GM18519 (cell line): ENCODE data around the gene ZBED6.
"Not testable (repeated sequence)": the region's sequence is repeated elsewhere in the genome, so short reads cannot be mapped to it uniquely, and the experiment has no call there.

Source experiments
- ATAC-seq: cut with Tn5 transposase; IDR thresholded peaks from one replicate; pipeline ENCODE4 v1.9.1; 2021; ENCODE audit warnings: mild to moderate bottlenecking, moderate library complexity; ENCODE audit not compliant: unreplicated experiment, low FRiP score

Gene ZBED6, protein sequence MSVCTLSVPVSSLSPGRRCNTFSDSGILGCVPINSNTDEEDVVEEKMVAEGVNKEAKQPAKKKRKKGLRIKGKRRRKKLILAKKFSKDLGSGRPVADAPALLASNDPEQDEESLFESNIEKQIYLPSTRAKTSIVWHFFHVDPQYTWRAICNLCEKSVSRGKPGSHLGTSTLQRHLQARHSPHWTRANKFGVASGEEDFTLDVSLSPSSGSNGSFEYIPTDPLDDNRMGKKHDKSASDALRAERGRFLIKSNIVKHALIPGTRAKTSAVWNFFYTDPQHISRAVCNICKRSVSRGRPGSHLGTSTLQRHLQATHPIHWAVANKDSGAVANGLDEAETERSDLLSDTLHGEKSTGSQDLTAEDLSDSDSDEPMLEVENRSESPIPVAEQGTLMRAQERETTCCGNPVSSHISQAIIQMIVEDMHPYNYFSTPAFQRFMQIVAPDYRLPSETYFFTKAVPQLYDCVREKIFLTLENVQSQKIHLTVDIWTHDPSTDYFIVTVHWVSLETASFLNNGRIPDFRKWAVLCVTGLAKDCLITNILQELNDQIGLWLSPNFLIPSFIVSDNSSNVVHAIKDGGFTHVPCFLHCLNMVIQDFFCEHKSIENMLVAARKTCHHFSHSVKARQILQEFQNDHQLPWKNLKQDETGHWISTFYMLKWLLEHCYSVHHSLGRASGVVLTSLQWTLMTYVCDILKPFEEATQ (N-terminal part only)

DNA sequence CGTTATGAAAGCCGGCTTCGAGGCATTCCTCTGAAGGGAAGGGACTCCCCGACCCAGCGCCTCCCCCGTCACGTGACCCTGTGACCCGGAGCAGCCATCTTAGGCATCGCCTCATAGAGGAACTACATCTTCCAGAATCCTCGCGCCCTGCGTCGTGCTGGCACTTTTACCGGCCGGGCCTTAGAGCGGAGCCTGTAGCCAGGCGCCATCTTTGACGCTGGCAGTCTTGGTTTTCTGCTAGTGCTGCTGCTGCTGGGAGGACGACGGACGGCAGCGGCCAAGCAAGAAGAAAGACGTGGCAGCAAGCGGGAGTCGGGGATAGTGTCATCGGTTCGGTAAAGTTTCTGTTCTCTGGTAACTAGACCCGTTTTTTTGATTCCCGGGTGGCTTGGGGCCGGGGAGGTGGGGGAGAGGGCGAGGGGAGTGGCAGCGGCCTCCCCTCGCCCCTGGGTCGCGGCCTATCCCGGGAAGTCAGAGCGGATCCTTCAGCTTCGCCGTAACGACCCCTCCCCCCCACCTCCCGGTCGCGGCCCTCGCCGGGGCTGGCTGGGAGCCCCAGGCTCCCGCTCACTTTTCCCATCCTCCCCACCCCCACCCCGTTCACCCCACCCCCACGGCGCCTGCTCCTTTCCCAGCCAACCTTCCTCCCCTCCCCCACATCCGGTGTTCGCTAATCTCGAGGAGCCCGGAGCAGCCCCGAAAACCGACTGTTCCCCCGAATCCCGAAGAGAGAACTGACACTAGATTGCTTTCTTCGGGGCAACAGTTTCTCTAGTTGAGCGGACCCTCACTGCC lies at the start of gene ZBED6, which contains the start of gene ZC3H11A:
Gene ZBED6, plus strand, starts transcription at position 183 of the 795 bp plus-strand sequence. CDS start 1,900 bp downstream, outside the sequence.
Gene ZC3H11A, plus strand, starts transcription at position 183 of the 795 bp plus-strand sequence. CDS start 21,448 bp downstream, outside the sequence.
- ATAC-seq = peak; percentile 88

GRCh38 chr1:203746281-203746680 lies 49.1 kb upstream of the ZBED6 start:
- ATAC-seq = no peak

- ATAC-seq = no peak
Measured at GRCh38 chr1:203751051-203751450, 44.4 kb upstream of the ZBED6 start.

DNA sequence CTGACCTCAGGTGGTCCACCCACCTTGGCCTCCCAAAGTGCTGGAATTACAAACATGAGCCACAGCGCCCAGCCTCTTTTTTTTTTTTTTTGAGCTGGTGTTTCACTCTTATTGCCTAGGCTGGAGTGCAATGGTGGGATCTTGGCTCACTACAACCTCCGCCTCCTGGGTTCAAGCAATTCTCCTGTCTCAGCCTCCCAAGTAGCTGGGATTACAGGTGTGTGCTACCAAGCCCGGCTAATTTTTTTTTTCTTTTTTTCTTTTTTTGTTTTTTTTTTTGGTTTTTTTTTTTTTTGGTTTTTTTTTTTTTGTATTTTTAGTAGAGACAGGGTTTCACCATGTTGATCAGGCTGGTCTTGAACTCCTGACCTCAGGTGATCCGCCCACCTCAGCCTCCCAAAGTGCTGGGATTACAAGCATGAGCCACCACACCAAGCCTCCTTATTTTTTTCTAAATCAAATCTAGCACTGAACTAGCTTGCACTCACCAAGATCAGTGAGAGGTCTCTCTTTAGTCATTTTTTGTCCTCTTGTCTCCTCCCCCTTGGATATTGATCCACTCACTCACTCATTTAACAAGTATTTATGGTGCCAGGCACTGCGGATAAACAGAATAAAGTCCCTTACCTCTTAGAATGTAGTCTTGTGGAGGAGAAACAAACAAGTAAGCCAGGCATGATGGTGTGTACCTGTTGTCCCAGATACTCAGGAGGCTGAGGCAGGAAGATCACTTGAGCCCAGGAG lies 43.6 kb upstream of the ZBED6 start:
- not testable (repeated sequence) for ATAC-seq

- ATAC-seq = no peak
Measured at GRCh38 chr1:203754455-203754864, 41.0 kb upstream of the ZBED6 start.

DNA sequence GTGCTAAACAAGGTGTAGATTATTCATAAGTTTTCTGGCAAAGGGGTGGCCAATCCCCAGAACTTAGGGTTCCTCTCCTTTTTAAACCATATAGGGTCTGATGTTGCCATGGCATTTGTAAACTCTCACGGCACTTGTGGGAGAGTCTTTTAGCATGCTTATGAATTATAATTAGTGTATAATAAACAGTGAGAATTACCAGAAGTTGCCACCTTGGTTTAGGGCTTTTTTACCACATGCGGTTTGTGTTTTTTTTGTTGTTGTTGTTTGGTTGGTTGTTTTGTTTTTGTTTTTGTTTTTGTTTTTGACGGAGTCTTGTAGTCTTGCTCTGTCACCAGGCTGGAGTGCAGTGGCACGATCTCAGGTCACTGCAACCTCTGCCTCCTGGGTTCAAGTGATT lies 39.4 kb upstream of the ZBED6 start:
- ATAC-seq = no peak

DNA sequence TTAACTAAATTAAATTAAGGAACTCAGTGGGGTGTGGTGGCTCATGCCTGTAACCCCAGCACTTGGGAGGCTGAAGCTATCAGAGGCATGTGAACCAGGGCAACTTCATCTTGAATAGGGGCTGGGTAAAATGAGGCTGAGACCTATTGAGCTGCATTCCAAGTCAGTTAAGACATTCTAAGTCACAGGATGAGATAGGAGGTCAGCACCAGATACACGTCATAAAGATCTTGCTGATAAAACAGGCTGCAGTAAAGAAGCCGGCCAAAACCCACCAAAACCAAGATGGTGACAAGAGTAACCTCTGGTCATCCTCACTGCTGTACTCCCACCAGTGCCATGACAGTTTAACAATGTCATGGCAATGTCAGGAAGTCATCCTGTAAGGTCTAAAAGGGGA lies 36.7 kb upstream of the ZBED6 start:
- not testable (repeated sequence) for ATAC-seq

DNA sequence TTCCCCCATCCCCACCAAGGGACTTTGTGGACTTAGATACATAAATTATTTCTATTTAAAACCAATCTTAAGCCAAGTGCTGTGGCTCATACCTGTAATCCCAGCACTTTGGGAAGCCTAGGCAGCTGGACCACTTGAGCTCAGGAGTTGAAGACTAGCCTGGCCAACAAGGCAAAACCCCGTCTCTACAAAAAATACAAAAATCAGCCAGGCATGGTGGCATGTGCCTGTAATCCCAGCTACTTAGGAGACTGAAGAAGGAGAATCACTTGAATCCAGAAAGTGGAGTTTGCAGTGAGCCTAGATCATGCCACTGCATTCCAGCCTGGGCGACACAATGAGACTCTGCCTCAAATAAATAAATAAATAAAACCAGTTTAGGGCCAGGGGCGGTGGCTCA lies 34.9 kb upstream of the ZBED6 start:
- ATAC-seq = no peak

- ATAC-seq = not testable (repeated sequence)
Measured at GRCh38 chr1:203761958-203762357, 33.5 kb upstream of the ZBED6 start.

- no peak for ATAC-seq
Measured at GRCh38 chr1:203763505-203763904, 31.9 kb upstream of the ZBED6 start.

- no peak for ATAC-seq
Measured at GRCh38 chr1:203764105-203765028, 31.1 kb upstream of the ZBED6 start.

DNA sequence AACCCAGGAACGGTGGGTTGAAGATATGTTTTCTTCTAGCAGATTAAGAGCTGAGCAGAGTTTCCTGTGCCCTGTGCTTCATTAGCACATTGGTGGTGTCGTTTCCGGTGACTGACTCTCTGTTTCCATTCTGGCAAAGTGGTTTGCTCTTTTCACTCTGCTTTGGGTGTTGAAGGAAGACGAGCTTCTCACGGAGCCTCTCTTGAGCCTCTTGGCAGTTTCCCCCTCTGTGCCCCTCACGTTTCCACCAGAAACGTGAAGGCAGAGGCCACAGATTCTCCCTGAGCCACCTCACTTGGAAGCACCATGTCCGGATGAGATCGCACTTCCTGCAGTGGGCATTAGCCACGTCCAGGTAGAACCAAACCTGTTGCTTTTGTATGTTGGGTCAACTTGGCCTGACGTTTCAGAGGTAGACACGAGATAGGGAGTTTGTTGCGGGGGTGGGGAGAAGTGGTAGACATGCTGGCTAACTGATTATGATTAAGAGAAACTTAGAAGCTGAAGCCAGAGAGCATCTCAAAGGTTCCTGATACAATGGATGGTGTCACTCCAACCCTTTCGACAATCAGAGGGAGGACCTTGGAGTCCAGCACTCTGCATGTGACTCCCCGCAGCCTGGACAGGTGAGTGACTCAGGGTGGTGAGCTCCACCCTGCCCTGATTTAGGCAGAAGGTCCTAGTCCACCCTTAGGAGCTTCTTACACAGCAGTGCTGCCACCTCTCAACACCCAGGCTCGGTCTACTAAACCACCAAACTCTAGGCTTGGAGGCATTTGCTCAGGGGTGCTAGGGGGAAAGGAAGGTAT lies 30.2 kb upstream of the ZBED6 start, which contains the start of gene LAX1:
Gene LAX1, plus strand, starts transcription at position 155 of the 809 bp plus-strand sequence. Its CDS starts 383 bp downstream, at position 538.
- no peak for ATAC-seq

GRCh38 chr1:203768256-203768655 lies 27.2 kb upstream of the ZBED6 start:
- ATAC-seq = no peak

GRCh38 chr1:203769505-203770343 lies 25.7 kb upstream of the ZBED6 start:
- ATAC-seq = no peak

GRCh38 chr1:203771901-203772301 lies 23.5 kb upstream of the ZBED6 start:
- no peak for ATAC-seq

- ATAC-seq = no peak
Measured at GRCh38 chr1:203772836-203773235, 22.6 kb upstream of the ZBED6 start.

- ATAC-seq = no peak
Measured at GRCh38 chr1:203776636-203777035, 18.8 kb upstream of the ZBED6 start.
